CD4-positive, CD25-positive, alpha-beta regulatory T cell (primary cell): ENCODE data around the gene ZNF830. TPM values are rescaled to one million over a fixed set of nuclear protein-coding genes. Genes with fewer than 3 reads are reported as not detected.

Experiments used
- ATAC-seq, 2 donors: fragments of 150-1000 bp; cut with Tn5 transposase; one replicate each; pipeline ENCODE4 v1.10.0; 2021; ENCODE audit warnings: low read depth in 2 of 2, moderate number of reproducible peaks in 2 of 2, moderate library complexity in 1 of 2
- DNase-seq, 3 donors: peaks; one replicate each; pipeline versions ENCODE4 v3.0.0 to v3.0.0-alpha.2; 2012 to 2022; ENCODE audit warnings: mixed read lengths in 1 of 3
- H3K27ac ChIP-seq: one replicate; pipeline ENCODE4 v1.7.0; 2013; ENCODE audit warnings: mild to moderate bottlenecking, low read length; ENCODE audit not compliant: insufficient read depth, poor library complexity, severe bottlenecking
- H3K27me3 ChIP-seq: one replicate; pipeline ENCODE4 v1.7.0; 2013; ENCODE audit warnings: low read length; ENCODE audit not compliant: control insufficient read depth, insufficient read depth
- H3K36me3 ChIP-seq: one replicate; pipeline ENCODE4 v1.7.0; 2013; ENCODE audit warnings: mild to moderate bottlenecking, low read length, moderate library complexity; ENCODE audit not compliant: control insufficient read depth, insufficient read depth
- H3K4me1 ChIP-seq: 2 replicates; pipeline ENCODE4 v1.7.0; 2013; ENCODE audit warnings: mild to moderate bottlenecking, low read length; ENCODE audit not compliant: insufficient read depth, control insufficient read depth, poor library complexity, severe bottlenecking
- H3K4me3 ChIP-seq: one replicate; pipeline ENCODE4 v1.7.0; 2013; ENCODE audit warnings: low read depth, mild to moderate bottlenecking, low read length, moderate library complexity
- H3K9me3 ChIP-seq, 2 experiments: 1 replicate in 1 of 2; 2 replicates in 1 of 2; pipeline ENCODE4 v1.7.0; 2013; ENCODE audit warnings: low read length in 2 of 2, mild to moderate bottlenecking in 1 of 2, moderate library complexity in 1 of 2; ENCODE audit not compliant: control insufficient read depth in 2 of 2
- H3K27ac Mint-ChIP-seq, 3 donors: one replicate each; pipeline ENCODE4 v1.8.0; 2020 to 2022; ENCODE audit warnings: mild to moderate bottlenecking in 3 of 3, mixed read lengths in 3 of 3, moderate library complexity in 2 of 3
- H3K27me3 Mint-ChIP-seq: one replicate; pipeline ENCODE4 v1.8.0; 2022; ENCODE audit warnings: mild to moderate bottlenecking, mixed read lengths
- H3K36me3 Mint-ChIP-seq: one replicate; pipeline ENCODE4 v1.8.0; 2020; ENCODE audit warnings: mixed read lengths
- H3K4me1 Mint-ChIP-seq, 4 donors: one replicate each; pipeline ENCODE4 v1.8.0; 2020 to 2022; ENCODE audit warnings: mixed read lengths in 4 of 4, mild to moderate bottlenecking in 1 of 4
- H3K4me3 Mint-ChIP-seq, 4 donors: one replicate each; pipeline ENCODE4 v1.8.0; 2020 to 2022; ENCODE audit warnings: mild to moderate bottlenecking in 4 of 4, mixed read lengths in 4 of 4, moderate library complexity in 3 of 4
- H3K9me3 Mint-ChIP-seq, 7 donors: one replicate each; pipeline ENCODE4 v1.8.0; 2020 to 2022; ENCODE audit warnings: mixed read lengths in 7 of 7, mild to moderate bottlenecking in 3 of 7, moderate library complexity in 2 of 7
- polyA plus RNA-seq, 4 donors: library from polyadenylated mRNA; unstranded; fragments of 300-500 nt; fragmentation: Illumina TruSeq; gene quantifications; one replicate each; pipeline ENCODE4 v1.2.3, GENCODE V29; 2021
- total RNA-seq: library from RNA; stranded (reverse); gene quantifications from one replicate; pipeline ENCODE4 v1.2.3, GENCODE V29; 2022

The ZNF830 gene
- total and polyA plus RNA-seq, 5 donors from 2014 or later: 15.8 to 36.4 (median 22.7) TPM

GRCh38 chr17:35003778-35004177 is 42.4 kb downstream of the ZNF830 start:
- Histone ChIP-seq H3K4me3 (no peak overlapping the region), H3K27me3 (no peaks in the 10 kb centered on the region), H3K4me1 (no peaks in the 10 kb centered on the region), H3K36me3 (peaks cover 32% of the 10 kb centered on the region), H3K9me3 (no peaks in the 10 kb centered on the region), H3K27ac (no peak overlapping the region)
- peak overlapping the region in 1 of 4 donors; percentile 28 for H3K4me3 Mint-ChIP-seq
- ATAC-seq: no peak
- no peak for DNase-seq
- peaks cover 28% of the 10 kb centered on the region for H3K36me3 Mint-ChIP-seq
- peaks cover 0 to 9% (median 6%) of the 10 kb centered on the region in 4 donors for H3K4me1 Mint-ChIP-seq
- H3K9me3 Mint-ChIP-seq: no peaks in the 10 kb centered on the region
- no peaks in the 10 kb centered on the region for H3K27me3 Mint-ChIP-seq
- H3K27ac Mint-ChIP-seq: peak overlapping the region in 1 of 3 donors; percentile 10

- Histone ChIP-seq H3K9me3 (no peaks in the 10 kb centered on the region), H3K27me3 (no peaks in the 10 kb centered on the region), H3K4me3 (no peak overlapping the region), H3K36me3 (peaks cover 54% of the 10 kb centered on the region), H3K27ac (no peak overlapping the region), H3K4me1 (no peaks in the 10 kb centered on the region)
- H3K36me3 Mint-ChIP-seq: peaks cover 30% of the 10 kb centered on the region
- ATAC-seq (no peak), DNase-seq (no peak)
- peak overlapping the region in 2 of 3 donors; percentile 3 to 43 for H3K27ac Mint-ChIP-seq
- H3K27me3 Mint-ChIP-seq: no peaks in the 10 kb centered on the region
- no peaks in the 10 kb centered on the region for H3K9me3 Mint-ChIP-seq
- peaks cover 0 to 15% (median 9%) of the 10 kb centered on the region in 4 donors for H3K4me1 Mint-ChIP-seq
- H3K4me3 Mint-ChIP-seq: no peak overlapping the region
These were observed 45.0 kb downstream of the ZNF830 start for GRCh38 chr17:35006345-35006744.

- Histone ChIP-seq H3K4me3 (no peak overlapping the region), H3K27me3 (no peaks in the 10 kb centered on the region), H3K36me3 (peaks cover 54% of the 10 kb centered on the region), H3K4me1 (no peaks in the 10 kb centered on the region), H3K9me3 (no peaks in the 10 kb centered on the region), H3K27ac (no peak overlapping the region)
- Mint-ChIP-seq H3K4me3 (no peak overlapping the region), H3K27ac (peak overlapping the region in 2 of 3 donors; percentile 43 to 80), H3K36me3 (peaks cover 32% of the 10 kb centered on the region), H3K27me3 (no peaks in the 10 kb centered on the region), H3K9me3 (no peaks in the 10 kb centered on the region), H3K4me1 (peaks cover 0 to 15% (median 9%) of the 10 kb centered on the region in 4 donors)
- DNase-seq (no peak), ATAC-seq (no peak)
These were observed 45.6 kb downstream of the ZNF830 start for GRCh38 chr17:35006961-35007360.

GRCh38 chr17:35010093-35010492 is 48.8 kb downstream of the ZNF830 start:
- H3K4me3 Mint-ChIP-seq: no peak overlapping the region
- Histone ChIP-seq H3K36me3 (peaks cover 79% of the 10 kb centered on the region), H3K9me3 (no peaks in the 10 kb centered on the region), H3K27me3 (no peaks in the 10 kb centered on the region), H3K4me3 (no peak overlapping the region), H3K4me1 (no peaks in the 10 kb centered on the region), H3K27ac (peak overlapping the region; percentile 30)
- no peaks in the 10 kb centered on the region for H3K27me3 Mint-ChIP-seq
- ATAC-seq (no peak), DNase-seq (no peak)
- peak overlapping the region in 1 of 3 donors; percentile 54 for H3K27ac Mint-ChIP-seq
- H3K36me3 Mint-ChIP-seq: peaks cover 42% of the 10 kb centered on the region
- peaks cover 0 to 1% (median 0%) of the 10 kb centered on the region in 7 donors for H3K9me3 Mint-ChIP-seq
- peaks cover 0 to 13% (median 10%) of the 10 kb centered on the region in 4 donors for H3K4me1 Mint-ChIP-seq

GRCh38 chr17:35011671-35012216 is 50.4 kb downstream of the ZNF830 start:
- H3K4me3 Mint-ChIP-seq: no peak overlapping the region
- Histone ChIP-seq H3K4me1 (no peaks in the 10 kb centered on the region), H3K9me3 (no peaks in the 10 kb centered on the region), H3K36me3 (peaks cover 93% of the 10 kb centered on the region), H3K27ac (no peak overlapping the region), H3K27me3 (no peaks in the 10 kb centered on the region), H3K4me3 (no peak overlapping the region)
- peaks cover 58% of the 10 kb centered on the region for H3K36me3 Mint-ChIP-seq
- ATAC-seq (no peak), DNase-seq (no peak)
- H3K27me3 Mint-ChIP-seq: no peaks in the 10 kb centered on the region
- H3K9me3 Mint-ChIP-seq: peaks cover 0 to 1% (median 0%) of the 10 kb centered on the region in 7 donors
- H3K4me1 Mint-ChIP-seq: peaks cover 0 to 13% (median 9%) of the 10 kb centered on the region in 4 donors
- H3K27ac Mint-ChIP-seq: peak overlapping the region in 1 of 3 donors; percentile 81

Other genes starting within 250 kb of the ZNF830 start
- 2.7 TPM for gene CCT6B, start 80 bp upstream of the ZNF830 start, total RNA-seq
- gene CCT6B, start 80 bp upstream of the ZNF830 start, polyA plus RNA-seq: 1 to 10 TPM; 1.3 to 4.2 (median 1.7) TPM
- gene LIG3, start 19.0 kb downstream of the ZNF830 start, total RNA-seq: 39.1 TPM
- gene LIG3, start 19.0 kb downstream of the ZNF830 start, polyA plus RNA-seq: 10 to 100 TPM in 3 of 4 donors, 1 to 10 TPM in 1; 9.5 to 11.4 (median 10.5) TPM
- gene RFFL, start 102.2 kb downstream of the ZNF830 start, total RNA-seq: 118 TPM
- gene RFFL, start 102.2 kb downstream of the ZNF830 start, polyA plus RNA-seq: 100 to 1,000 TPM in 1 of 4 donors, 10 to 100 TPM in 3; 69.8 to 128 (median 79.3) TPM
- gene RAD51D, start 158.3 kb downstream of the ZNF830 start, total RNA-seq: 11.7 TPM
- gene RAD51D, start 158.3 kb downstream of the ZNF830 start, polyA plus RNA-seq: 10 to 100 TPM in 2 of 4 donors, 1 to 10 TPM in 2; 7.0 to 11.5 (median 10.3) TPM
- not detected for gene FNDC8, start 160.1 kb downstream of the ZNF830 start, total RNA-seq
- not detected for gene FNDC8, start 160.1 kb downstream of the ZNF830 start, polyA plus RNA-seq
- 9.8 TPM for gene NLE1, start 180.8 kb downstream of the ZNF830 start, total RNA-seq
- 1 to 10 TPM; 3.1 to 5.3 (median 3.8) TPM for gene NLE1, start 180.8 kb downstream of the ZNF830 start, polyA plus RNA-seq
- 0.44 TPM for gene UNC45B, start 186.3 kb downstream of the ZNF830 start, total RNA-seq
- gene UNC45B, start 186.3 kb downstream of the ZNF830 start, polyA plus RNA-seq: under 1 TPM; 0.29 to 0.63 (median 0.43) TPM
- gene SLC35G3, start 232.9 kb downstream of the ZNF830 start, total RNA-seq: not detected
- under 1 TPM; 0.08 to 0.19 (median 0.13) TPM for gene SLC35G3, start 232.9 kb downstream of the ZNF830 start, polyA plus RNA-seq